Adrenal gland (tissue), 12 donors: ENCODE results near the gene SMPD1. TPM values are rescaled to one million over a fixed set of nuclear protein-coding genes. Genes with fewer than 3 reads are reported as not detected.
A peak's percentile ranks its signal among the peaks of the same experiment; 100 is the strongest.

ENCODE experiments used
- DNase-seq, 7 donors: peaks; one replicate each; pipeline ENCODE4 v3.0.0-alpha.2; 2019 to 2020
- H3K27ac ChIP-seq, 5 donors: fragments of 200-600 bp; sonication (generic) in 4 of 5; 1 replicate in 3 of 5; 2 replicates in 2 of 5; pipeline versions ENCODE4 v1.5.1 to v1.8.0; 2016 to 2020; ENCODE audit warnings: mild to moderate bottlenecking in 1 of 5
- H3K27me3 ChIP-seq: fragments of 200-600 bp; 2 replicates; pipeline ENCODE4 v1.8.0; 2021
- H3K36me3 ChIP-seq, 2 donors: fragments of 200-600 bp; replicated peaks in 1 of 2; 1 replicate in 1 of 2; 2 replicates in 1 of 2; pipeline versions ENCODE4 v1.5.1 to v1.8.0; 2018 to 2022
- H3K4me1 ChIP-seq, 2 donors: fragments of 200-600 bp; replicated peaks in 1 of 2; 1 replicate in 1 of 2; 2 replicates in 1 of 2; pipeline versions ENCODE4 v1.5.1 to v1.8.0; 2018 to 2021
- H3K4me3 ChIP-seq, 4 donors: fragments of 200-600 bp; sonication (generic) in 3 of 4; one replicate each; pipeline ENCODE4 v1.5.1; 2016 to 2018
- H3K9me3 ChIP-seq, 3 donors: fragments of 200-600 bp; sonication (generic) in 1 of 3; replicated peaks in 1 of 3; 1 replicate in 2 of 3; 2 replicates in 1 of 3; pipeline versions ENCODE4 v1.5.1 to v1.8.0; 2016 to 2021
- POLR2A ChIP-seq, 2 donors: fragments of 450-650 bp; IDR thresholded peaks; one replicate each; pipeline ENCODE4 v1.6.1; 2017; ENCODE audit warnings: antibody characterized with exemption in 2 of 2, mild to moderate bottlenecking in 2 of 2, moderate library complexity in 1 of 2
- WGBS, 4 donors: extraction: QIAGEN DNeasy Blood & Tissue Kit in 2 of 4; methylation state at CpG; one replicate each; pipeline versions ENCODE4 v1.1.5 to v1.1.7; 2013 to 2017; 5-methylcytosine and 5-hydroxymethylcytosine counted together
- intact Hi-C, 2 donors: fragments of 100-400 bp; cut with DNase I; formaldehyde crosslinking; loops; one replicate each; pipeline versions ENCODE4 v1.14.1 to v1.15.0; 2022 to 2023
- polyA plus RNA-seq, 3 donors: library from polyadenylated mRNA; stranded (reverse); fragments of 200-250 nt in 2 of 3; fragments of 350-450 nt in 1 of 3; fragmentation: Illumina TruSeq in 1 of 3; extraction: RNeasy Lipid Tissue Mini Kit (QIAGEN cat#74804) in 1 of 3; gene quantifications; one replicate each; pipeline ENCODE4 v1.2.3, GENCODE V29; 2013 to 2014
- total RNA-seq, 9 donors: library from RNA; depleted of rRNA in 4 of 9; stranded (reverse); fragments of >200 nt in 4 of 9; fragments of 120-200 nt in 1 of 9; fragmentation: NEBNext Ultra II Directional in 1 of 9; extraction: Animal tissue kit (Norgen Biotek cat#: 25700) in 1 of 9; gene quantifications; one replicate each; pipeline versions ENCODE4 v1.1.0 to v1.2.4, GENCODE V29; 2013 to 2023
- TF ChIP-seq, protein P1 (sequence below), 6 experiments: fragments of 450-650 bp in 4 of 6; fragments of 200-600 bp in 2 of 6; sonication (generic) in 1 of 6; IDR thresholded peaks; 1 replicate in 5 of 6; 2 replicates in 1 of 6; pipeline versions ENCODE4 v1.5.1 to v1.8.0; 2016 to 2021; ENCODE audit warnings: antibody characterized with exemption in 6 of 6, mild to moderate bottlenecking in 2 of 6, moderate library complexity in 1 of 6
- donor health status: healthy with polysubstance abuse.
- donor health status: Bipolar disorder and iron deficiency.
- donor health status: DM: yes; HTN: yes; CAD: no.
- donor health status: DM: no; HTN: no; CAD: no.
- donor health status: DM: no; HTN: no; CAD: no.
- donor health status: DM: yes; HTN: yes; CAD: no.

SMPD1 gene
- total and polyA plus RNA-seq, 12 donors: 35.8 to 85.0 (median 64.9) TPM

- TF ChIP-seq, protein P1, sequence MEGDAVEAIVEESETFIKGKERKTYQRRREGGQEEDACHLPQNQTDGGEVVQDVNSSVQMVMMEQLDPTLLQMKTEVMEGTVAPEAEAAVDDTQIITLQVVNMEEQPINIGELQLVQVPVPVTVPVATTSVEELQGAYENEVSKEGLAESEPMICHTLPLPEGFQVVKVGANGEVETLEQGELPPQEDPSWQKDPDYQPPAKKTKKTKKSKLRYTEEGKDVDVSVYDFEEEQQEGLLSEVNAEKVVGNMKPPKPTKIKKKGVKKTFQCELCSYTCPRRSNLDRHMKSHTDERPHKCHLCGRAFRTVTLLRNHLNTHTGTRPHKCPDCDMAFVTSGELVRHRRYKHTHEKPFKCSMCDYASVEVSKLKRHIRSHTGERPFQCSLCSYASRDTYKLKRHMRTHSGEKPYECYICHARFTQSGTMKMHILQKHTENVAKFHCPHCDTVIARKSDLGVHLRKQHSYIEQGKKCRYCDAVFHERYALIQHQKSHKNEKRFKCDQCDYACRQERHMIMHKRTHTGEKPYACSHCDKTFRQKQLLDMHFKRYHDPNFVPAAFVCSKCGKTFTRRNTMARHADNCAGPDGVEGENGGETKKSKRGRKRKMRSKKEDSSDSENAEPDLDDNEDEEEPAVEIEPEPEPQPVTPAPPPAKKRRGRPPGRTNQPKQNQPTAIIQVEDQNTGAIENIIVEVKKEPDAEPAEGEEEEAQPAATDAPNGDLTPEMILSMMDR (IDR thresholded peaks at IDR 0.05): no peak
- no peak for TF ChIP-seq POLR2A (IDR thresholded peaks at IDR 0.05)
- Histone ChIP-seq H3K4me1 (no peaks in the 10 kb centered on the region), H3K36me3 (no peaks in the 10 kb centered on the region), H3K27ac (no peak within 1 kb of the TSS), H3K9me3 (no peaks in the 10 kb centered on the region), H3K27me3 (no peaks in the 10 kb centered on the region), H3K4me3 (no peak within 1 kb of the TSS)
- 54 to 71% (median 61%) methylated on average over 3 of the region's 3 CpGs for WGBS, 4 donors
- DNase-seq: peak in 1 of 7 donors; percentile 13
- intact Hi-C loops: no loop called here
Observed at GRCh38 chr11:6440906-6441358, 50.7 kb downstream of the SMPD1 start, which contains the start of gene HPX. Gene HPX (minus strand): TSS chr11:6440987. CDS start chr11:6440963, 24 bp downstream.

- peaks cover 0 to 1% of the 10 kb centered on the region in 2 donors for H3K36me3 ChIP-seq
- H3K27me3 ChIP-seq: no peaks in the 10 kb centered on the region
- H3K9me3 ChIP-seq: no peaks in the 10 kb centered on the region
- TF ChIP-seq, protein P1 (IDR thresholded peaks at IDR 0.05): no peak
- no peak for TF ChIP-seq POLR2A (IDR thresholded peaks at IDR 0.05)
- 81 to 91% (median 84%) methylated on average over 4 of the region's 4 CpGs for WGBS, 4 donors
- DNase-seq: no peak
- no peak overlapping the region for H3K27ac ChIP-seq
- intact Hi-C loops: loop anchor here in 1 of 2 donors (2.0 kb wide), 1 partner anchor 64 kb away; no protein-coding TSS in a partner anchor
- no peak overlapping the region for H3K4me3 ChIP-seq
- H3K4me1 ChIP-seq: no peaks in the 10 kb centered on the region
Observed at GRCh38 chr11:6442441-6442840, 52.2 kb downstream of the SMPD1 start.

DNA sequence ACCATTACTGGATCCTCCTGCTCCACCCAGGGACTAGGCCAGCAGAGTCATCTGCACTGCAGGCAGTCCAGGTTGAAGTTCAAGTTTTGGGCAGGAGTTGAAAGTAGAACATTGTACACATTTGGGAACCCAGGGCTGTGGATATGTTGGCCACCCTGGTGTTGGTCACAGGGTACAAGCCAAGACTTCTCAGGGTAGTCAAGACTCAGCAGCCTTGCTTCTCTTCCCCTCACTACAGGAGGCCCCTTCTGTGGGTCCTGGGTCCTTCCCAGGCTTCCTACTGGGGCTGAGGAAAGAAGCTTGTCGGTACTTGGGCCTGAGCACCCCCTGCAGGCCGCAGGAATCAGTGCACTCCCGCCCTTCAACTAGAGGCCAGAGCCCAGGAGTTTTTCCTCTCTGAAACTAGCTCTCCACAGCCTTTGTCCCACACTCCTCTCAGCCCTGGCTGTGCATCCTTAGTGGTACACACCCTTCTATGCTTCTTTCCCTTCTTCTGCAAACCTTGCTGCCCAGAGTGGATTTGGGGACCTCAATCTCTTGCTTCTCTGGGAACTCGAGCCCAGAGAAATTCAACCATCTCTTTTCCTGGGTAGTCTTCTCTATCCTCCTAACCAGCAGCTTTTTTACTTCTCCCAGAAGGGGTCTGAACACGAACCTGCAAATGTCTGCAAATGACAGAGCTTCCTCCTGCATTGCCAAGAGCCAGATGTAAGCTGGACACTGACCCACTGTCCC is 53.2 kb downstream of the SMPD1 start:
- intact Hi-C loops: loop anchor here in 1 of 2 donors (2.0 kb wide), 1 partner anchor 65 kb away; no protein-coding TSS in a partner anchor
- TF ChIP-seq, protein P1 (IDR thresholded peaks at IDR 0.05): peak; percentile 71 to 88 (median 84)
- TF ChIP-seq POLR2A (IDR thresholded peaks at IDR 0.05): no peak
- H3K27ac ChIP-seq: no peak overlapping the region
- no peaks in the 10 kb centered on the region for H3K9me3 ChIP-seq
- H3K36me3 ChIP-seq: peaks cover 0 to 3% of the 10 kb centered on the region in 2 donors
- H3K27me3 ChIP-seq: no peaks in the 10 kb centered on the region
- H3K4me3 ChIP-seq: no peak overlapping the region
- peak; percentile 46 to 75 (median 66) for DNase-seq
- no peaks in the 10 kb centered on the region for H3K4me1 ChIP-seq
- 25 to 34% (median 29%) methylated on average over 4 to 5 of the region's 5 CpGs for WGBS, 4 donors

Other genes starting within 250 kb of the SMPD1 start
- gene OR52B2, start 220.1 kb upstream of the SMPD1 start, total RNA-seq: under 1 TPM in 1 of 9 donors, not detected in 8; 0.11 TPM
- gene OR52B2, start 220.1 kb upstream of the SMPD1 start, polyA plus RNA-seq: not detected
- gene OR52W1, start 191.2 kb upstream of the SMPD1 start, total RNA-seq: not detected
- gene OR52W1, start 191.2 kb upstream of the SMPD1 start, polyA plus RNA-seq: not detected
- gene C11orf42, start 184.9 kb upstream of the SMPD1 start, total RNA-seq: not detected
- gene C11orf42, start 184.9 kb upstream of the SMPD1 start, polyA plus RNA-seq: not detected
- 10 to 100 TPM; 15.6 to 51.5 (median 34.3) TPM for gene FHIP1B, start 155.8 kb upstream of the SMPD1 start, total RNA-seq
- 10 to 100 TPM; 12.5 to 91.2 (median 69.7) TPM for gene FHIP1B, start 155.8 kb upstream of the SMPD1 start, polyA plus RNA-seq
- gene CNGA4, start 151.4 kb upstream of the SMPD1 start, total RNA-seq: 1 to 10 TPM in 1 of 9 donors, under 1 TPM in 4, not detected in 4; 0.06 to 1.5 (median 0.39) TPM
- under 1 TPM; 0.11 to 0.32 (median 0.20) TPM for gene CNGA4, start 151.4 kb upstream of the SMPD1 start, polyA plus RNA-seq
- gene CCKBR, start 130.6 kb upstream of the SMPD1 start, total RNA-seq: under 1 TPM in 4 of 9 donors, not detected in 5; 0.11 to 0.72 (median 0.59) TPM
- under 1 TPM; 0.07 to 0.22 (median 0.08) TPM for gene CCKBR, start 130.6 kb upstream of the SMPD1 start, polyA plus RNA-seq
- gene CAVIN3, start 70.0 kb upstream of the SMPD1 start, total RNA-seq: 100 to 1,000 TPM in 2 of 9 donors, 10 to 100 TPM in 7; 17.8 to 110 (median 48.5) TPM
- 100 to 1,000 TPM in 1 of 3 donors, 10 to 100 TPM in 1, 1 to 10 TPM in 1; 8.4 to 126 (median 70.0) TPM for gene CAVIN3, start 70.0 kb upstream of the SMPD1 start, polyA plus RNA-seq
- gene APBB1, start 28.6 kb downstream of the SMPD1 start, total RNA-seq: 10 to 100 TPM; 27.2 to 65.2 (median 48.7) TPM
- 10 to 100 TPM; 37.6 to 72.4 (median 53.1) TPM for gene APBB1, start 28.6 kb downstream of the SMPD1 start, polyA plus RNA-seq
- 10 to 100 TPM in 1 of 9 donors, 1 to 10 TPM in 7, under 1 TPM in 1; 0.26 to 25.2 (median 1.7) TPM for gene HPX, start 50.5 kb downstream of the SMPD1 start, total RNA-seq
- 1 to 10 TPM; 1.5 to 1.8 (median 1.8) TPM for gene HPX, start 50.5 kb downstream of the SMPD1 start, polyA plus RNA-seq
- 10 to 100 TPM in 4 of 9 donors, 1 to 10 TPM in 5; 6.6 to 20.6 (median 9.8) TPM for gene TRIM3, start 83.5 kb downstream of the SMPD1 start, total RNA-seq
- gene TRIM3, start 83.5 kb downstream of the SMPD1 start, polyA plus RNA-seq: 10 to 100 TPM in 2 of 3 donors, 1 to 10 TPM in 1; 6.7 to 23.8 (median 16.8) TPM
- gene ARFIP2, start 90.9 kb downstream of the SMPD1 start, total RNA-seq: 100 to 1,000 TPM in 1 of 9 donors, 10 to 100 TPM in 8; 47.4 to 108 (median 61.6) TPM
- gene ARFIP2, start 90.9 kb downstream of the SMPD1 start, polyA plus RNA-seq: 10 to 100 TPM; 51.1 to 65.0 (median 53.1) TPM
- gene TIMM10B, start 91.0 kb downstream of the SMPD1 start, total RNA-seq: 10 to 100 TPM; 30.3 to 81.9 (median 41.1) TPM
- gene TIMM10B, start 91.0 kb downstream of the SMPD1 start, polyA plus RNA-seq: 10 to 100 TPM; 12.1 to 96.9 (median 16.7) TPM
- gene DNHD1, start 106.8 kb downstream of the SMPD1 start, total RNA-seq: 10 to 100 TPM in 4 of 9 donors, 1 to 10 TPM in 5; 5.7 to 14.0 (median 8.9) TPM
- 10 to 100 TPM in 2 of 3 donors, 1 to 10 TPM in 1; 3.9 to 27.1 (median 16.8) TPM for gene DNHD1, start 106.8 kb downstream of the SMPD1 start, polyA plus RNA-seq
- 10 to 100 TPM in 8 of 9 donors, 1 to 10 TPM in 1; 9.4 to 27.5 (median 20.0) TPM for gene RRP8, start 213.1 kb downstream of the SMPD1 start, total RNA-seq
- 10 to 100 TPM; 24.2 to 34.8 (median 33.5) TPM for gene RRP8, start 213.1 kb downstream of the SMPD1 start, polyA plus RNA-seq
- gene ILK, start 213.3 kb downstream of the SMPD1 start, total RNA-seq: 100 to 1,000 TPM in 8 of 9 donors, 10 to 100 TPM in 1; 99.1 to 191 (median 153) TPM
- gene ILK, start 213.3 kb downstream of the SMPD1 start, polyA plus RNA-seq: 100 to 1,000 TPM; 117 to 177 (median 162) TPM
- gene TAF10, start 221.7 kb downstream of the SMPD1 start, total RNA-seq: 100 to 1,000 TPM in 8 of 9 donors, 10 to 100 TPM in 1; 69.7 to 290 (median 174) TPM
- gene TAF10, start 221.7 kb downstream of the SMPD1 start, polyA plus RNA-seq: 100 to 1,000 TPM; 280 to 389 (median 310) TPM
- gene TPP1, start 228.9 kb downstream of the SMPD1 start, total RNA-seq: 100 to 1,000 TPM in 8 of 9 donors, 10 to 100 TPM in 1; 53.2 to 464 (median 335) TPM
- gene TPP1, start 228.9 kb downstream of the SMPD1 start, polyA plus RNA-seq: 100 to 1,000 TPM in 1 of 3 donors, 10 to 100 TPM in 2; 84.2 to 371 (median 96.9) TPM